ENCODE data around the gene MSI2. TPM values are rescaled to one million over a fixed set of nuclear protein-coding genes. Genes with fewer than 3 reads are reported as not detected.
A peak's percentile ranks its signal among the peaks of the same experiment; 100 is the strongest.

The MSI2 gene
- total RNA-seq, 2 experiments from 2014 or later, result 117 to 120 TPM

GRCh38 chr17:57720386-57721035 lies 464.2 kb downstream of the MSI2 start:
- Mint-ChIP-seq H3K4me1 (peaks cover 3% of the 10 kb centered on the region), H3K36me3 (no peaks in the 10 kb centered on the region), H3K27me3 (peaks cover 29% of the 10 kb centered on the region), H3K4me3 (no peak overlapping the region), H3K9me3 (ENCODE audit: low read depth) (no peaks in the 10 kb centered on the region), H3K27ac (no peak overlapping the region)
- ATAC-seq (peak; percentile 23), DNase-seq (no peak)
- CTCF ChIA-PET, result interaction anchor here (0.7 to 1.0 kb wide), 2 partner anchors 9 to 48 kb away, joined by 3 read pairs; no protein-coding TSS in a partner anchor

- Mint-ChIP-seq H3K4me1 (peaks cover 3% of the 10 kb centered on the region), H3K36me3 (no peaks in the 10 kb centered on the region), H3K4me3 (no peak overlapping the region), H3K27ac (no peak overlapping the region), H3K27me3 (peaks cover 19% of the 10 kb centered on the region), H3K9me3 (ENCODE audit: low read depth) (no peaks in the 10 kb centered on the region)
- CTCF ChIA-PET, result interaction anchor here (1.1 to 1.4 kb wide), 2 partner anchors 28 to 111 kb away, joined by 3 to 4 read pairs; no protein-coding TSS in a partner anchor
- DNase-seq (no peak), ATAC-seq (no peak)
These were observed 465.8 kb downstream of the MSI2 start for GRCh38 chr17:57721967-57722703.

- peaks cover 3% of the 10 kb centered on the region for H3K4me1 Mint-ChIP-seq
- peaks cover 14% of the 10 kb centered on the region for H3K27me3 Mint-ChIP-seq
- H3K9me3 Mint-ChIP-seq (ENCODE audit: low read depth), result no peaks in the 10 kb centered on the region
- H3K4me3 Mint-ChIP-seq, result no peak overlapping the region
- DNase-seq (no peak), ATAC-seq (no peak)
- H3K27ac Mint-ChIP-seq, result no peak overlapping the region
- CTCF ChIA-PET, result interaction anchor here (1.1 to 2.0 kb wide), 3 partner anchors 29 to 125 kb away, joined by 3 to 4 read pairs (median 4); no protein-coding TSS in a partner anchor
- H3K36me3 Mint-ChIP-seq, result no peaks in the 10 kb centered on the region
These were observed 466.4 kb downstream of the MSI2 start for GRCh38 chr17:57722704-57723043.

GRCh38 chr17:57723427-57724025 lies 467.2 kb downstream of the MSI2 start:
- no peaks in the 10 kb centered on the region for H3K36me3 Mint-ChIP-seq
- peaks cover 12% of the 10 kb centered on the region for H3K27me3 Mint-ChIP-seq
- H3K4me3 Mint-ChIP-seq, result no peak overlapping the region
- CTCF ChIA-PET, result interaction anchor here (1.1 to 2.1 kb wide), 3 partner anchors 60 to 126 kb away, joined by 3 to 5 read pairs (median 4); no protein-coding TSS in a partner anchor
- H3K4me1 Mint-ChIP-seq, result peaks cover 3% of the 10 kb centered on the region
- ATAC-seq (no peak), DNase-seq (no peak)
- no peak overlapping the region for H3K27ac Mint-ChIP-seq
- no peaks in the 10 kb centered on the region for H3K9me3 Mint-ChIP-seq (ENCODE audit: low read depth)

DNA sequence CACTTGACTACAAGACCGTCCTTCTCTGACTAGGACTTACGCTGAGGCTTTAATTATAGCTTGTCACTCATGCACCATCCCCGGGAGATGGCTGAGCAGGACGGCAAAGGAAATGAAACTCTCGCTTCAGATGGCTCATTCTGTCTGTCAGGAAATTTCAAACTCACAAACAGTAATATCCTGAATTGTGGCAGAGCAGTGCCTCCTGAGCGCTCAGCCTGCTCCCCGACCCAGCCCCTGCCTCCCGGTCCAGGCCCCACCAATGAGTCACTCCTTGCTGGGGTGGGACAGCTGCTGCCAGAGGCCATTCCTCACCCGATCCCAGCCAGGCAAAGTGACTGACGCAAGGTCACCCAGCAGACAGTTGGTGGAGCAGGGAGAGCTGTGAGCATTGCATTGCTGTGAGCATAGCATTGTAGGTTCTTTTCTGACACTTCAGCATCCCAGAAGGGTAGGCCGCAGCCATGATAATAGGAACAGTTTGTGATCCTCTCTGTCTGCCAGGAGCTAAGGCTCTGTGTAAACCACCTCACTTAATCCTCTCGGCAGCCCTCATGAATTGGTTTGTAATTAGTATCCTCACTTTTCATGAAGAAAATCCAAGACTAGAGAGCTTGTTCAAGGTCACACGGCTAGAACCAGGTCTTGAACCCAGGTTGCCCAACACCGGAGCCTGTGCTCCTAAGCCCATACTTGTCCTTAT lies 467.9 kb downstream of the MSI2 start:
- CTCF ChIA-PET, result interaction anchor here (2.0 to 2.1 kb wide), 2 partner anchors 60 to 127 kb away, joined by 4 to 5 read pairs; no protein-coding TSS in a partner anchor
- Mint-ChIP-seq H3K27ac (no peak overlapping the region), H3K36me3 (no peaks in the 10 kb centered on the region), H3K27me3 (peaks cover 8% of the 10 kb centered on the region), H3K9me3 (ENCODE audit: low read depth) (no peaks in the 10 kb centered on the region), H3K4me1 (peaks cover 3% of the 10 kb centered on the region), H3K4me3 (no peak overlapping the region)
- ATAC-seq, result no peak
- DNase-seq, result no peak

- no peaks in the 10 kb centered on the region for H3K36me3 Mint-ChIP-seq
- CTCF ChIA-PET, result interaction anchor here (2.0 to 2.1 kb wide), 2 partner anchors 59 to 127 kb away, joined by 4 to 5 read pairs; no protein-coding TSS in a partner anchor
- H3K4me3 Mint-ChIP-seq, result no peak overlapping the region
- H3K9me3 Mint-ChIP-seq (ENCODE audit: low read depth), result no peaks in the 10 kb centered on the region
- DNase-seq (no peak), ATAC-seq (no peak)
- no peak overlapping the region for H3K27ac Mint-ChIP-seq
- peaks cover 8% of the 10 kb centered on the region for H3K27me3 Mint-ChIP-seq
- peaks cover 3% of the 10 kb centered on the region for H3K4me1 Mint-ChIP-seq
These were observed 468.4 kb downstream of the MSI2 start for GRCh38 chr17:57724729-57725125.

DNA sequence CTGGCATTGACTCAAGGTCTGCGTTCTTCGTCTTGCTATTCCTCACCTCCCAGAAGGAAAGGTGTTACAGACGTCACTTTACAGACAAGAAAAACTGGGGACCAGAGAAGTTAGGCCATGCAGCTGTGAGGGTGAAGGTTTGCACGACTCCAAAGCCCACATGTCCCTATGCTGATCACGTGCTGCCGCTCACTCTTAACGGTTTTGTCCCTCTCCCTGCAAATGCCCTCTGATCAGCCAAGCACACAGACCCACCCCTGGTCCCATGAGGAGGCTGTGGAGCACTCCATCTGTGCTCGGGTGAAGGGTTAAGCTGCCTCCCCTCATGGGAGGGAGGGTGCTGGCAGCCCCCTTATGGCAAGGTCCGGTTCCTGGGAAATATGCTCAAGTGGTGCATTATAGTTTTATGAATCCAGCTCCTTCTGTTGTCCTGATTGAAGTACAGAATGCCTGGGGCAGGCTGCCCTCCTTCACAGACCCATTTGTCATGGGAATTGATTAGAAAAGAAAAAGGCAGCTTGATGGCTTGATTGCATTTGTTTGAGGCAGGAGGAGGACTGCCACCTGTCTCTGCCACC lies 470.0 kb downstream of the MSI2 start:
- peaks cover 3% of the 10 kb centered on the region for H3K4me1 Mint-ChIP-seq
- no peak overlapping the region for H3K4me3 Mint-ChIP-seq
- no peaks in the 10 kb centered on the region for H3K9me3 Mint-ChIP-seq (ENCODE audit: low read depth)
- CTCF ChIA-PET, result interaction anchor here (1.2 kb wide), 1 partner anchor 287 kb away, joined by 4 read pairs; no protein-coding TSS in a partner anchor
- ATAC-seq (no peak), DNase-seq (no peak)
- peaks cover 6% of the 10 kb centered on the region for H3K27me3 Mint-ChIP-seq
- no peaks in the 10 kb centered on the region for H3K36me3 Mint-ChIP-seq
- H3K27ac Mint-ChIP-seq, result no peak overlapping the region

- no peak for DNase-seq
- H3K27me3 Mint-ChIP-seq, result peaks cover 9% of the 10 kb centered on the region
- H3K27ac Mint-ChIP-seq, result no peak overlapping the region
- no peaks in the 10 kb centered on the region for H3K36me3 Mint-ChIP-seq
- no peak overlapping the region for H3K4me3 Mint-ChIP-seq
- peaks cover 3% of the 10 kb centered on the region for H3K4me1 Mint-ChIP-seq
- H3K9me3 Mint-ChIP-seq (ENCODE audit: low read depth), result no peaks in the 10 kb centered on the region
- no peak for ATAC-seq
- CTCF ChIA-PET, result interaction anchor here (1.2 kb wide), 1 partner anchor 287 kb away, joined by 4 read pairs; no protein-coding TSS in a partner anchor
These were observed 470.5 kb downstream of the MSI2 start for GRCh38 chr17:57726838-57727237.

- no peak overlapping the region for H3K4me3 Mint-ChIP-seq
- no peaks in the 10 kb centered on the region for H3K36me3 Mint-ChIP-seq
- peaks cover 9% of the 10 kb centered on the region for H3K27me3 Mint-ChIP-seq
- H3K27ac Mint-ChIP-seq, result no peak overlapping the region
- peaks cover 3% of the 10 kb centered on the region for H3K4me1 Mint-ChIP-seq
- CTCF ChIA-PET, result interaction anchor here (0.8 to 1.8 kb wide), 5 partner anchors 19 to 599 kb away, joined by 3 to 7 read pairs (median 3); no protein-coding TSS in a partner anchor
- no peak for ATAC-seq
- H3K9me3 Mint-ChIP-seq (ENCODE audit: low read depth), result no peaks in the 10 kb centered on the region
- DNase-seq, result no peak
These were observed 471.4 kb downstream of the MSI2 start for GRCh38 chr17:57727630-57728175.

DNA sequence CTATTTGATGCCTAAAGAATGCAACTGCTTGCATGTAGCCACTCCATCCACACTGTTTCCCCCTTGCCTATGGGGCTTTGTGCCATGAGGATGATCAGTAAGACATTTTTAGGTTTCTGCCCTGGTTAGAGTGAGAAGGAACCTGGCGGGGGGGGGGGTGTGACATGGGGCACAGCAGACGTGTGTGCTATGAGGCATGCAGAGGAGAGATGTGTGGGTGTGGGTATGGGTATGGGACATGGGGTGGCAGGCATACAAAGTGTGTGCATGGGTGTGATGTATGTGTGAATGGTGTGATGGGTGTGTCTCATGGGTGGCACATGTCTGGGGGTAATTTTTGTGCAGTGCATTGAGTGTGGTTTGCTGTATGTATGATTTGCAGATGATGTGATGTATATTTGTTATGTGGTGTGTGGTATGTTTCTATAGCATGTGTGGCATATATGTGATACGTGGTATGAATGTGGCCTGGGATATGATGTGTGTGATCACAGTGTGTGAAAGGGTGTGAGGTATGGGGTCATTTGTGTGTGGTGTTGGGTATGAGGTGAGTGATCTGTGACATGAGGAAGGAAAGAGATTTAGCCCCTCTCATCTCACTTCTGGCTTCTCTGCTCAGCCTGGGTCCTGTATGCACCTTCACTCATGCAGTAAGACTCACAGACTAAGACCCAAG lies 473.8 kb downstream of the MSI2 start:
- H3K27me3 Mint-ChIP-seq, result peaks cover 17% of the 10 kb centered on the region
- CTCF ChIA-PET, result no interaction called here
- no peak overlapping the region for H3K27ac Mint-ChIP-seq
- H3K4me1 Mint-ChIP-seq, result no peaks in the 10 kb centered on the region
- H3K9me3 Mint-ChIP-seq (ENCODE audit: low read depth), result no peaks in the 10 kb centered on the region
- no peaks in the 10 kb centered on the region for H3K36me3 Mint-ChIP-seq
- DNase-seq, result no peak
- no peak for ATAC-seq
- no peak overlapping the region for H3K4me3 Mint-ChIP-seq

DNA sequence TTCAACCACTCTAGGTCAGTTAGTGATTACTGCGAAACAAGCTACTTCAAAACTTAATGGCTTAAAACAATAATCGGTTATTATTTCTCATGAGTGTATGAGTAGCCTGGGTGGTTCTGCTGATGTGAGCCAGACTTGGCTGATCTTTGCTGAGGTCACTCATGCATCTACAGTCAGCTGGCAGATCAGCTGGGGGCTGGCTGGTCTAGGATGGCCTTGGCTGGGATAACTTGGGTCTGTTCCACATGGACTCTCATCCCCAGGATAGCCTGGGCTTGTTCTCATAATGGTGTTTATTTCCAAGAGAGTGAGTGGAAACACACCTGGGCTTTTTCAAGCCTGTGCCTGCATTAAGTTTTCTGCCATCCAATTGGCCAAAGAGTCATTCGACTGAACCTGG lies 475.7 kb downstream of the MSI2 start:
- no peaks in the 10 kb centered on the region for H3K4me1 Mint-ChIP-seq
- no peak overlapping the region for H3K27ac Mint-ChIP-seq
- ATAC-seq, result no peak
- CTCF ChIA-PET, result interaction anchor here (0.6 to 1.6 kb wide), 4 partner anchors 8 to 489 kb away, joined by 3 to 5 read pairs (median 4); no protein-coding TSS in a partner anchor
- no peak overlapping the region for H3K4me3 Mint-ChIP-seq
- no peaks in the 10 kb centered on the region for H3K9me3 Mint-ChIP-seq (ENCODE audit: low read depth)
- no peak for DNase-seq
- H3K27me3 Mint-ChIP-seq, result peaks cover 17% of the 10 kb centered on the region
- H3K36me3 Mint-ChIP-seq, result no peaks in the 10 kb centered on the region

- Mint-ChIP-seq H3K9me3 (ENCODE audit: low read depth) (no peaks in the 10 kb centered on the region), H3K27ac (no peak overlapping the region), H3K36me3 (no peaks in the 10 kb centered on the region), H3K4me3 (no peak overlapping the region), H3K27me3 (peaks cover 17% of the 10 kb centered on the region), H3K4me1 (no peaks in the 10 kb centered on the region)
- ATAC-seq (no peak), DNase-seq (no peak)
- CTCF ChIA-PET, result interaction anchor here (0.7 kb wide), 1 partner anchor 475 kb away, joined by 3 read pairs; no protein-coding TSS in a partner anchor
These were observed 476.8 kb downstream of the MSI2 start for GRCh38 chr17:57733085-57733484.

Measured in activated CD8-positive, alpha-beta memory T cell treated with anti-CD3 and anti-CD28 coated beads, Interleukin-2, amount 10 ng/mL, durations not matched to agents 7 days and 5 days (primary cell).